M059J (cell line): ENCODE measurements around the gene NUTM2A. TPM values are rescaled to one million over a fixed set of nuclear protein-coding genes. Genes with fewer than 3 reads are reported as not detected.
"Not testable (repeated sequence)": the region's sequence is repeated elsewhere in the genome, so short reads cannot be mapped to it uniquely, and the experiment has no call there.

Source experiments
- DNase-seq: peaks from one replicate; pipeline ENCODE4 v3.0.0-alpha.2; 2012; ENCODE audit warnings: low read depth
- total RNA-seq: library from RNA; depleted of rRNA; stranded (reverse); fragments of >200 nt; shearing (Covaris generic); gene quantifications from 2 replicates; pipeline ENCODE4 v1.2.3, GENCODE V29; 2014; rRNA removed

NUTM2A gene
- total RNA-seq: 0.20 and 2.4 TPM in 2 replicates

DNA sequence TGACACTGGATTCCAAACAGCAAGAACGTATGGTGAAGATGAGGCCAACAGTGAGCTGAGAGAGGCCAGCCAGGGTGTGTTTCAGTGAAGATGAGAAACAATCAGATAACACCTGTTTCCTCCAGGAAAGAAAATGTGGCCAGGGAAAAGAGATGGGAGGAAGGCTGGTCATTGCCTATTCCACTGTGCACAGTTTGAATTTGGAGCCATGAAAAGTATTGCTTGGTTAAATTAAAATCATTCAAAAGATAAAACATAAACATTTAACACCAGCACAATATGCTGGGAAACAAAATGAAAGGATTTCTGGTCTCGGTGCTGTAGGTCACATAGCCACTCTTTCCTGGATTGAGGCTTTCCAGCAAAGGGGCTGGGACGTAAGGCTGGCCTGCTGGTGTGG, at the start of gene NUTM2A:
TSS of gene NUTM2A (plus strand) at position 301 of the 400 bp plus-strand sequence. CDS start 383 bp downstream, outside the sequence.
- DNase-seq: not testable (repeated sequence)

GRCh38 chr10:87177587-87177986, 47.7 kb upstream of the NUTM2A start:
- DNase-seq: not testable (repeated sequence)

- not testable (repeated sequence) for DNase-seq
Observed at GRCh38 chr10:87184421-87184820, 40.8 kb upstream of the NUTM2A start.

DNA sequence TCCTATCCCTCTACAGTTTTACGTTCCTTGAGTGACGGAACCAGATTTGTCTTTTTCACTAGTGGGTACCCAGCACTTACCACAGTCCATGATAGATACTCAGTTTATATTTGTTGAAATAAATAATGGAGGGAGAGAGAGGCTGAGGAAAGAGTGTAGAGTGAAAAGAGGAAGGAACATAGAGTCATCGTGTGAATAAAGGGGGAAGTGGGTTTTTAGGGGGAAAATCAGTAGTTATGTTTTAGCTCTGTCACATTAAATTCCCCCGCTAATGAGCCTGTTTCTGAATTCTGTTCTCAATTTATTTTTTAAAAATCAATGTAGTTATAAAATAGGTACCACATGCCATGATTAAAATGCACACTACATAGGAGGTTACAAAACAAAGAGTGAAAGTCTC, 39.2 kb upstream of the NUTM2A start:
- DNase-seq: not testable (repeated sequence)

DNA sequence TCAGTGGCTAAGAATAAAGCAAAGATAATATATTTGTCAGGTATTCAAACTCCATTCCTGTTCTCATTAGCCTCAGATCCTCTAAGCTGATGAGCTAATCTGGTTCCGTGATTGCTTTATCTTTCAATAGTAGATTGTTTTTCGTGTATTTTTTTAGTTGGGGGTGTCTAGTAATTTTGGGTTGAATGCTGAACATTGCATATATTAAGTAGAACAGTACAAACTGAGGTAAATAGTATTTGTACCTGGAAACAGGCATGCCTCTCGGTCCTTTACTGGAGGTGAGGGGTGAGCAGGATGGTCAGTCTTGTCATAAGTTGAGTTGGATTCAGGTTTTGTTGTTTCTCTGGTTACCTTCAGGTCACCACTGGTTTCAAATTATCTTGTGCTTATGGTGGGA, 37.7 kb upstream of the NUTM2A start:
- DNase-seq: not testable (repeated sequence)

DNA sequence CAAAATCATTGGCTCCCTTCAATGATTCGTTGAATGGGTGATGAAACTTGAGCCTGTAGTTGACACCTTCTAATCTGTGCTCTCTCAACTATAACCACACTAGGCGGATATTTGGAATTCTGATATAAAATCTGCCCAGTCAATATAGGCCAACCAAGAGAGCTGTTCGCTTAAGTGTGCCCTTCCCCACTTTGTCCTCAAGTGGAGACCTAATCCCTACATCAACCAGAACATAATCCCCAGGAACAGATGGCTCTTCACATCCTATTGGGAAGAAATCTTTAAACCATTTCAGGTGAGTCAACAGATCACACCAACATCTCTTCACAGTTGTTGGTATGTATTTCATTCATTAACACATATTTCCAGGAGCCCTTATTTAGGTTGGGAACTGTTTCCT, 33.4 kb upstream of the NUTM2A start:
- not testable (repeated sequence) for DNase-seq

GRCh38 chr10:87200924-87201323, 24.3 kb upstream of the NUTM2A start:
- peak; percentile 27 for DNase-seq

- not testable (repeated sequence) for DNase-seq
Observed at GRCh38 chr10:87204801-87205200, 20.4 kb upstream of the NUTM2A start.

GRCh38 chr10:87206922-87207321, 18.3 kb upstream of the NUTM2A start:
- DNase-seq: not testable (repeated sequence)

DNA sequence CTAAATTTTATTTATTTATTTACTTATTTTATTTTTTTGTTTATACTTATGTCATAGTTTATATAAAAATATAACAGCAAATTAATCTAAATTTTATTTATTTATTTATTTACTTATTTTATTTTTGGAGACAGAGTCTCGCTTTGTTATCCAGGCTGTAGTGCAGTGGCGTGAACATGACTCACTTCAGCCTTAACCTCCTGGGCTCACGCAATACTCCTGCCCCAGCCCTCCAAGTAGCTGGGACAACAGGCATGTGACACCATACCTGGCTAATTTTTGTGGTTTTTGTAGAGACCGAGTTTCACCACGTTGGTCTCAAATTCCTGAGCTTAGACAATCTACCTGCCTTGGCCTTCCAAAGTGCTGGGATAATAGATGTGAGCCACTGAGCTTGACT, 14.9 kb upstream of the NUTM2A start:
- DNase-seq: peak; percentile 33

- DNase-seq: peak; percentile 66
Observed at GRCh38 chr10:87211848-87212247, 13.4 kb upstream of the NUTM2A start.

- DNase-seq: not testable (repeated sequence)
Observed at GRCh38 chr10:87213150-87213765, 12.0 kb upstream of the NUTM2A start.

DNA sequence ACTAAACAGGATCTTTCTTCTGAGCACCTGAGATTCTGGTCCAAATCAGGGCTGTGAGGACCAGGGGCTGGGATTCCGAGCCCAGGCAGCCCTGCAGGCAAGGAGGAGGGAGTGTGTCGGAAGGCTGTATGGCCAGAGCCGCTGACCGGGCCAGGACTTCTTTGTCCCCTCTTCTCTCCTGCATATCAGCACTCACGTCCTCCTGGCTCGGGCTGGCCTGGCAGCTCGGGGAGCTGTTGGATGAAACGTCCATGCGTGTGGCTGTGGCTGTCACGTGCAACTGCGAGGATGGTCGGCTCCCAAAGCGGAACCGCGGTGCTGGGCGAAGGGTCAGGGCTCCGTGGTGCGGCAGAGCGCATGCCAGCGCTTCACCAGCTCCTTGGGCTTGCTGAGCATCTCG, 11.4 kb upstream of the NUTM2A start:
- DNase-seq: not testable (repeated sequence)

- not testable (repeated sequence) for DNase-seq
Observed at GRCh38 chr10:87216120-87216519, 9.1 kb upstream of the NUTM2A start.

- not testable (repeated sequence) for DNase-seq
Observed at GRCh38 chr10:87219370-87219769, 5.9 kb upstream of the NUTM2A start.

DNA sequence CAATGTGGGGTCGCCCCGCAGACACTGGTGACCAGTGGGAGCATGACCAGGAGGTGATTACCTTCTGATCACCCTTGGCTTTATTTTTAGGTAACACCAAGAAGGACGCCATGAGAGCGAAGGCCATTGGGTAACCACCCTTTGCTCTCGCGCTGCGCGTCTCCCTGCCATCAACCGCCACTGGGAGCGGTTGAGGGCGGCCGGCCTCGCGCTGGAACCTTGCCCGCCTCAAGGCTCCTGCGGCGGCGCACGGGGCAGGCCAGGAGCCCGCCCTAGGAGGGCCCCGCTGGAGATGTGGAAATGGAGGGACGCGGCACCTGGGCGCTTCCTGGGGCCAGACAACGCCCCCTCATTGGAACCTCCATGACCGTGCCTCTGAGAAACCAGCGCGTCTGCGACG, 2.5 kb upstream of the NUTM2A start:
- DNase-seq: not testable (repeated sequence)

DNA sequence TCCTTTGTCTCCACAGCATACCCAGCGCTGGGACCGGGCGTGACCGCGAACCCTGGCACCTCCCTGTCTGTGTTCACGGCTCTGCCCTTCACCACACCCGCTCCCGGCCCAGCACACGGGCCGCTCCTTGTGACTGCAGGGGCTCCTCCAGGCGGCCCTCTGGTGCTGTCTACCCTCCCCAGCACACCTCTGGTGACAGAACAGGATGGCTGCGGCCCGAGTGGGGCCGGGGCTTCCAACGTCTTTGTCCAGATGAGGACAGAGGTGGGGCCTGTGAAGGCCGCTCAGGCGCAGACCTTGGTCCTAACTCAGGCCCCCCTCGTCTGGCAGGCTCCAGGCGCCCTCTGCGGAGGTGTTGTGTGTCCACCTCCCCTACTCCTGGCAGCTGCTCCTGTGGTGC, 3.0 kb downstream of the NUTM2A start:
- not testable (repeated sequence) for DNase-seq

DNA sequence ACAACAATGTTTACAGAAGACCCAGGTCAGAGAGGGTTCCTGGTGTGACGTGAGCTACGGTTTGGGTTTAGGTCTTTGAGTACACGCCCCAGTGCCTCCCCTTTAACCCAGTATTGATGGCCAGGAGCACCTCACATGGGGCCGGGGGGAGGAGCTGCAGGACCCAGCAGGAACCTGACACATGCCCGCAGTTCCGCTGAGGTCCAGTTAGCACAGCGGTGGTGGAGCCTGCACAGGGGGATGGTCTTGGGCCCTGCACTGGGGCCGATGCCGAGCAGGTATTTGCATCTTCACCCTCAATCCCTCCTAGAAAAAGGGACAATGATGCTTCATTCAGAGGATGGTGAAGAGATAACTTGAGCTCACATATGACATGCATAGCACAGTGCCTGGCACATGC, 4.0 kb downstream of the NUTM2A start:
- not testable (repeated sequence) for DNase-seq

DNA sequence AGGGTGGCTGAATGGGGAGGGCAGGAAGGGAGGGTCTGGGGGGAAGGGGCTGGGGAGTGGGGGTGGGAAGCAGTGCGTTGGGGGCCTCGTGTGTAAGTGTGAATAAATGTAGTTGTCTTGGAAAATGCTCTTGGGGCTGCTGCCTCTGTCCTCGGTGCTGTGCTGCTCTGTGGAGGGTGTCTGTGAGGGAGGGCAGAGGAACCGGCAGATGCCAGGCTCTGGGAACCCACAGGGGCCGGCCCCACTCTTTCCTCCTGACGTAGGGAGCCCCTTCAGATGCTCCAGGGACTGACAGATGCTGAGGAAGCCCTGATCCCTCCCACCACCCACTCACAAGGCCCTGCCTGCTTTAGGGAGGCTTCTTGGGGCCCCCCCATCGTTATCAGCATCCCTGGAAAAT, 9.6 kb downstream of the NUTM2A start:
- not testable (repeated sequence) for DNase-seq

DNA sequence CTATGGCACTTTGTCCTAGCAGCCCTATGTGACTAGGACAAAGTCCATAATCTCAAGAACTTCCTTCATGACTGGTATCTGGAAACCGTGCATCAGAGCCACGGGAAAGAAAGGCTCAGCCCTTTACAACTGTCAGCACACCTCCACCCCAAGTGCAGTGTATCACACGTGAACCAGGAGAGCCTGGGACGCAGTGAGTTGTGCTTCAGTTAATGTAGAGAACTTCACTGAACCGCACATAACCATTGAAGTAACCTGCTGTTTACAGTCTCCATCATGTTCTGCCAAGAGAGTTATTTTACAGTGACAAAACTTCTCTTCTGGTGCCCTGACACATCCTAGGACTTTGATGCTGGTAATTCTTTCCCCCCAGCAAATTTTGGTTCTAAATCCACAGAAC, 12.0 kb downstream of the NUTM2A start:
- not testable (repeated sequence) for DNase-seq

DNA sequence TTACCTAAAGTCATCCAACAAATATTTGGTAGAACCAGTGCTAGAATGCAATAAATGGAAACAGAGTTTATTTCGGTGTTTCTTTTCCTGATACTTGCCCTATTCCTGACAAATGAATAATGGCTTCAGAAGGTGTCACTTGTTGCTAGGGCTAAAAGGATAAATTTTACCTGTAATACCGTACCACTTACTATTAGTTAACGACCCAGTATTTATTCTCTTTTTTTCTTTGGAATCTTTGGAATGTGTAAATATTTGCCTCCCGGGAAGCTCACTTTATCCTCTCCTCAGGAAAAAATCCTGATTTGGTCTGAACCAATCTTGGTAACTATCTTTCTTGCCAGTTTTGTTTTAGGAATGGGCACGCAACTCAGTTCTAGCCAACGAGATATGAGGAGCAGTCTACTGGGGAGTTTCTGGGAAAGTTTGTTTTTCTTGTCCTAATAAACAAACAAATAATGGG, 14.1 kb downstream of the NUTM2A start:
- DNase-seq: not testable (repeated sequence)

DNA sequence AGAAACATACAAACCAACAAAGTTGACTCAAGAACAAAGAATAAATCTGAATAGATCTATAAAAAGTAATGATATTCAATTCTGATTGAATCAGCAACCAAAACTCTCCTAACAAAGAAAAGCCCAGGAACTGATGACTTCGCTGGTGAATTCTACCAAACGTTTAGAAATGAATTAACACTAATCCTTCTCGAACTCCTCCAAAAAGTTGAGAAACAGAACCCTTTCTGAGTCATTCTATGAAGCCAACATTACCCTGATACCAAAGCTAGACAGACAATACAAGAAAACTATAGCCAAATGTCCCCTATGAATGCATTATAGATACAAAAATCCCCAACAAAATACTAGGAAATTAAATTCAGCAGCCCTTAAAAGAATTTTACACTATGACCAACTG, 16.9 kb downstream of the NUTM2A start:
- not testable (repeated sequence) for DNase-seq

GRCh38 chr10:87247335-87247734, 22.1 kb downstream of the NUTM2A start:
- peak; percentile 7 for DNase-seq
